EL (cell line): ENCODE data around the gene NTNG2.

Experiments used
- DNase-seq: peaks from one replicate; pipeline ENCODE4 v3.0.0-alpha.2; 2016

Gene NTNG2

DNA sequence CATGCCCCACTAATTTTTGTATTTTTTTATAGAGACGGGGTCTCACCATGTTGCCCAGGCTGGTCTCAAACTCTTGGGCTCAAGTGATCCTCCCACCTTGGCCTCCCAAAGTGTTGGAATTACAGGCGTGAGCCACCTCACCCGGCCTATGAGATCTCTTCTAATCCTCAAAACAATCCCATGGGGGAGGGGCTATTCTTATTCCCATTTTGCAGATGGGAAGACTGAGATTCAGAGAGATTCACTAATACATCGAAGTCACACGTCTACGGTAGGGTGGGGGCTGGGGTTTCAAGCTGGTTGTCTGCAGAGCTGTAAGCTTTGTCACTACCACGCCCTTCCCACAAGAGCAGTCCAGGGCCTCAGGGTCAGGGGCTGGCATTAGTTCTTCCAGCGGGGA lies 14.0 kb upstream of the NTNG2 start:
- DNase-seq: no peak

DNA sequence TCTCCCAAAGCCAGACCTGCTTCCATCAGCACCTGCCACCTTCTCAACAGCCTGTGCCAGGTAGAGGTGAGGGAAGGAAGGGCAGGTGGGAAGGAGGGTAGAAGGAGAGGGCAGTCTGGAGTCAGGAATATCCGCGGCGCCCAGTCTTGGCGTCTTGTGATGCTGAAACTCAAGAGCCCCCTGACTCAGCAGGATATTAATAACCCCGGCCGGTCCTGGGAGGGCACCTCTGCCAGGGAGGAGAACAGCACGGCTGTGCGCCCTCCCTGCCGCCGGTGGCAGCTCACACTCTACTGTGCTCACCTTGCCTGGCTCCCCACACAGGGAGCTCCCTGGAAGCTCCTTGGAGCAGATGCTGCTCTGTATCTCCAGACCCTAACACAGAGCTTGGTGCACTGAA lies 11.6 kb upstream of the NTNG2 start:
- DNase-seq: no peak

DNA sequence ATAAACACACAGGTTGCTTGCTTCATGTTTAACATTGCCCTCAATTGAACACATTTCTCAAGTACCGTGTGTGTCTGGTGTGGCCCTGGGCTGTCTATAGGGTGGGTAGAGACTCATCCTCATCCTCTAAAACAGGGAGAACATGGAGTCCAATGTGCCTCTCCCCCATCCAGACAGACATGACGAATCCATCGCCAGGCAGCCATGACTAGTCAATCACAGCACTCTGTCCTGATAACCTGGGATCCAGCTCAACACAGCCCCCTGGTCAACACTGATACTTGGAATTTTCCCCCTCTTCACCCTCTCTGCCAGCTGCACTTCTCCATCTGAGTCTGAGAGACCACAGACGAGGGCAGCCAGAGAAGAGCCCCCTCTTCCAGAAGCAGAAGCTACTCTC lies 10.7 kb upstream of the NTNG2 start:
- no peak for DNase-seq

DNA sequence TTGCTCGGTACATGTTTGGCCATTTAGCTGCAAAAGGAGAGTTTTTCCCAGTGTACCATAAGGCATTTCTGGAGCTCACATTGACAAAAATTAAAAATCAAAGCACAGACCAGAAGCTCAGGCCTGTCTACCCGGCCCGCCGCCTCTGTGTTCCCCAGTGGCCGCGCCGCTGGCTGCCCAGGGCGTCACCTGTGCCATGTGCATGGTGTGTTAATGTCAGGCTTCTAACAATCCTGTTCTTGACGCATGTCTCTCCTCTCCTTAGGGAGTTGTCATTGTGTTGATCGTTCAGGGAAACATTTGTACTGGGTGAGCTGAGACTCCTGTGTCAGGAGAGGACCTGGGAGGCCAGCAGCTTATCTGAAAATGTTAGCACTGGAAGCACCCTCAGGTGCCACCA lies 9.6 kb upstream of the NTNG2 start:
- DNase-seq: no peak

DNA sequence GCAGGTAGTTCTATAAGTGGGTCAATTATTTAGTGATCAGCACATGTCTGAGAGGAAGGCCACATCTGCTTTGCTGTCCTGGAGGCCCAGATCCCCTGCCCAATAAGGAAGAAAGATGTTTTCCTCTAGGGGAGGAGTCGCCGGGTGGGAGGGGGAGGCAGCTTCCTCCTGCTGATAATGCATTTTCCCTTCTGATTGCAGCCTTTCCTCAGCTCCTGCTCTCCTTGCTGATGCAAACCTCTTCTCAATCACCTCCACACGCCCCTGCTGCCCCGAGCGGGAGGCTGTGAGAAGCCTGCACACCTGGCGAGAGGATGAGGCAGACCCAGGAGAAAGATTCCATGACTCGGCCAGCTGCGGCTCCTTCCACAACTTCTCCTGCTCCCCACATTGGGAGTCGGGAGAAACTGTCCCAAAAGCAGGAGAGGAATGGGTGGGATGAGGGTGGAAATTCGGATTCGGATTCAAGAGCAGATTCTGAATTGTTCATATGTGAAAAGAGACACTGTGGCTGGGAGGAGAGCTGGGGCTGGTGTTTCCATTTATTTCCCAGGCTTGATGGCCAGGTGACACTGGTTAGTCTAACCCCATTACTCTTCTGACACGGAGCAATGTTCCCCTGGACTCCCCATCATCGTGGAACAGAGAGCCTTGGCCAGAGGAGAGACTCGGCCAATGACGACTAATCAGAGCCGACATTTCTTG lies 6.8 kb upstream of the NTNG2 start:
- no peak for DNase-seq

DNA sequence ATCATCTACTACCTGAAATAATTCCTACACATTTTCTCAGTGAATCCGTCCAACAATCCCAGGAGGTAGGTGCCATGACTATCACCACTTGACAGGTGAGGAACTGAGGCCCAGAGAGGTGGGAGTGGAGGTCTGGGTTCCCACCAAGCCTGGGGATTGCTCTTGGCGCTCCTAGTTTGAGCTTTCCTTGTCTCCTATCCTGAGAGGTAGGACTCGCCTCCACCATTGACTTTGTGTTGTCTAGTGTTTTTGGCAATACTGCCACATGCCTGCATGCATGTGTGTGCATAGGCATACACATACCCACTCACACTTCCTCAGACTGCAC lies 6.3 kb upstream of the NTNG2 start:
- no peak for DNase-seq

DNA sequence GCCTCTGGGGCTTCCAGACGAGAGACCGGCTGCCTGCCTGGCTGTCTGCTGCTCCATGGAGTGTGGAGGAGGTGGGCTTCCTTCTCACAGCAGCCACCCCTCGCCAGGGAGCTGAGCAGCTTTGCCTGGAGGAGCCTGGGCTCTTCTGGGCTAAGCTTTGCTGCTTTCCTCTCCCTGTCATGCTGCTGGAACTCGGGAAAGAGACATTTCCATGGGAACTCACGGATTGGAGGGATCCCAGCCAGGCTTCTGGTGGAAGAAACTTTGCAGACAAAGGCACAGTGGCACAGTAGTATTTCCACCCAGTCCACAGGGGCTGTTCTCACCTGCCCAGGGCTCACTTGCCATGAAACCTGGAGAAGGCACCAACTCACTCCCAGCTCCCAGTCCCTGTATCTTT lies 5.6 kb upstream of the NTNG2 start:
- DNase-seq: no peak

DNA sequence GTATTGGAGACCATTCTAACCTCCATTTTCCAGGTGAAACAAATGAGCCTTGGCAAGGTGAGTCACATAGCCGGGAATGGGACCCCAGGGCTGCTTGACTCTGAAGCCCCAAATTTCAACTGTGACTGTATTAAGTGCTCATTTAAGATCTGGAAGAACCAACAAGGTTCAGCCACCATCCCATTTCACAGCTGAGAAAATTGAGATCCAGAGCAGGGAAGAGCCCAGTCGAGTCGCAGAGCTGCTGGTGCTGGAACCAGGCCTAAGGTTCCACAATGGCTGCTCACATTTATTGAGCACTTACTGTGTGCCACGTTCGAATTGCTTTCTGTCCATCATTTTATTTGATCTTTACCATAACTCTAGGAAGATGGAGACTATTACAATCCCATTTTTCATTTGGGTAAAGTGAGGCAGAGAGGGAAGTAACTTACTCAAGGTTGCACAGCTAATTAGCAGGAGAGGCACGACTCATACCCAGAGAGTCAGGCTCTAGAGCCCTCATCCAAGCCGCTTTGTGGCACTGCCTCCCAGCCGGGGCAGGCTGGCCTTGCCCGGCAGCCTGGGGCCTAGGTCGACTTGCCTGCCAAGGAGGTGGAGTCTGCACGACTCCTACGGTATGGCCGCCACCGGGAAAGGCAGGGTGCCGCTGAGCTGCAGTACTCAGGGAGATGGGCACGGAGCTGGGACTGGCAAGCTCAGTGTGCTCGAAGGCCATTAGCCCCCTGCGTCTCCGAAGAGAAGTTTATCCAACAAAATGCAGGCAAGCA lies 4.3 kb upstream of the NTNG2 start:
- no peak for DNase-seq

DNA sequence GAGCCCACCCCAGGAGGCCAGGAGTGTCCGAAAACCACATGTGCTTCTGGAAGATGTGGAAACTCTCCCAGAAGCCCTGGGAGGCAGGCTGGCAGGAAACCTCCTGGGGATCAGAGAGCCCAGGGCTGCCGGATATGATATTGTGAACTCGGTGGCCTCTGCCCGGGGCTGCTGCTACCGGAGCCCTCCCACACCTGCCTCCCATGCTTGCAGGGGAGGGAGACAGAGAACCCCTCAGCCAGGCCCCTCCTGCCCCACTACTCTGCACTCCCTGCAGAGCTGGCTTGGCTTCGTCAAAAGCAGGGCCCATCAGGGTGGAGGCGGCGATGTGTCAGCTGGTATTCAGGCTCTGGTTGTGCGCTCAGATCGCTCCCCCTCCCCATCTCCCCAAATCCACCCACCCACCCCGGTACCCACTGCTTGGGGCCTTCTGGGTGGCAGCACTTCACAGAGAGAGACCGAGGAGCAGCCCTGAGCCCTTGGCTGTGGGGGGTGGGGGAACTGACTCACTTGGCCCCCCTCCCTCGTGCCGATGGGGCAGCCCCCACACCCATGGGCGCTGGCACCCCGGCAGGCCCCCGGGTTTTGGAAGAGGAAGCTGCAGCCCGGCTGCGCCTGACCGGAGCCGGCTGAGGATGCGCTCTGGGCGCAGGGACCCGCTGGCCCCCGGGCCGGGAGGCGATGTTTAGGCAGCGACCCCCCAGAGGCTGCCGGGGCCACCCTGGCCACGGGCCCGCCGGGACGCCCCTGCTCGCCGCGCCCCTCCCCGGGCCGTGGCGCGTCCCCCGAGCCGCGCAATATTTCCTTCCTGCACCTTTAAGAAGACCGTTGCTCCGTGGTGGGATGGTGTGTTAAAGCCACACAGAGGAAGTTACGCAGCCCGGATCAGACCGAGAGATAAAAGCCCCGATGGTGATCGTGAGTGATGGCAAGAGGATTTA lies 786 bp upstream of the NTNG2 start:
- peak; percentile 72 for DNase-seq

DNA sequence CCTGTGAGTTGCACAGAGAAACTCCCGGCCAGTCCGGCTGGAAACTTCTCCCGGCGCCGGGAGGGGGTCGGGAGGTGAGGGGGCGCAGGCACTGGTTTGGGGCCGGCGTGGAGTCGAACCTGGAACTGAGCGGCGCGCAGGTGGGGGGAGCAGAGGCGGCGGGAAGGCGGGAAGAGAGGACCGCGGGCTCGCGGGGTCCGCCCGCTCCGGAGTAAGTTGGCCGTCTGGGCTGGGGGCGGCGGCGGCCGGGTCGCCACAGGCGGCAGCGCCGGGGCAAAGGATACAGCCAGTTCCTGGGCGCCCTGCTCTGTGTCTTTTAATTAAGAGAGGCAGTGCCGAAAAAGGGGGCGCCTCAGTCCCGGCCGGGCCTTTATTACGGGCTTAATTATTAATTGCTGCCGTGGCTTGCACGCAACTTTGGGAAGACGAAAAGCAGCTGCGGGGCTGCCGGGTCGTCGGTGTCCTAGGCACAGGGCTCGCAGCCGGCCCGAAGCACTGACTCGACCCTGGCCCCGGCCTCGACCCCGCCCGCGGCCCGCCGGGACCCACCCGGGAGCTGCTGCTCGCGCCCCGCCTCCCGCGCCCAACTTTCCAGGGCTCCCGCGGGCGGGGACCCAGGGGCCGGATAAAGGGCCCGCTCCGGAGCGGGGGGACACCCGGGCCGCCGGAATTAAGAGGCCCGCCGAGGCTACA lies 1.1 kb downstream of the NTNG2 start:
- DNase-seq: no peak

DNA sequence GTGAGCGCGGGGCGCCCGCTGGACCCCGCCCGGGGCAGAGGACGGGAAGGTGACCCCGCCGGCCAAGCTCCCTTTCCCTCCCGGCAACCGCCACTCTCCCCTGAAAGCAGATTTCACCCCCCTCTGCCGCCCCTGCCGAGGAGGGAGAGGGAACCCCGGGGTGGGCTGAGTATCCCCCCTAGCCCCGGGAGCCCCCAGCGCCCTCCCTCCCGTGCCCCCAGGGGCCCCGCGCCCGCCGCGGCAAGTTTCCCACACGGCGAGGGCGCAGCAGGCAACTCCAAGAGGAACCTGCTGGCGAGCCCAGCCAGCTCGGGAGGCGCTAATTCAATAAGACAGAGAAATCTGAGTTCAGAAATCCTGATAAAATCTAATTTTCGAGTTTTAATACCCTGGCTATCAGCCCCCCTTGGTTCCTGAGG lies 1.6 kb downstream of the NTNG2 start:
- DNase-seq: no peak

DNA sequence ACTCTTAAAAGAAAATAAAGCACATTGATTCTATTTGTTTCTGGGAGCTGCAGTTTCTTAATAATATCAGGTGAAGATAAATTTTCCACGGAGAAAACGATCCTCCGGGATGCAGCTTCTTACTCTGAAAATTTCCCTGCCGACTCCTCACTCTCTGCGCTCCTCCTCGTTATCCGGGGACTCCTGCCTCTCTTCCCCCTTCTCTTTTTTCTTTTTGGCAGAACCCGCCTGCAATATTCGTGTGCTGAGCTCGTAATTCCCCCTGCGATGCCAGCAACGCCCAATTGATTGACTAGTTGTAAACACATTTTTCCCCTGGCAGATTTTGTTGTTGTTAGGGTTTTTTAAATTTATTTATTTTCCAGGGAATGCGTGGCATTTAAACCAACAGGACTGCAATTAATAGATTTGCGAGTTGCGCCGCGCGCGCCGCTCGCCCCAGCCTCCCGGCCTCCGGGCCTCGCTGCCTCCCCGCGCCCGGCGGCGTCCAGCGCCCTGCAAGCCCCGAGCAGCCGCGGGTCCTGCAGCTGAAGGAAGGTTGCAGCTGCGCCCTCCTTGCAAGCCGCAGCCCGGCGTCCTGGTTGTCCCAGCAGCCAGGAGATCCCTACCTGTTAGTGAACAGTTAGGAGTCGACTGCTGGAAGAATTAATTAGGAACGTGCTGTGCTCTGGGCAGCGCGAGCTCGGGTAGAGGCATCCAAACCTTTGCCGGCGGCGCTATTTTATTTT lies 2.2 kb downstream of the NTNG2 start:
- no peak for DNase-seq

DNA sequence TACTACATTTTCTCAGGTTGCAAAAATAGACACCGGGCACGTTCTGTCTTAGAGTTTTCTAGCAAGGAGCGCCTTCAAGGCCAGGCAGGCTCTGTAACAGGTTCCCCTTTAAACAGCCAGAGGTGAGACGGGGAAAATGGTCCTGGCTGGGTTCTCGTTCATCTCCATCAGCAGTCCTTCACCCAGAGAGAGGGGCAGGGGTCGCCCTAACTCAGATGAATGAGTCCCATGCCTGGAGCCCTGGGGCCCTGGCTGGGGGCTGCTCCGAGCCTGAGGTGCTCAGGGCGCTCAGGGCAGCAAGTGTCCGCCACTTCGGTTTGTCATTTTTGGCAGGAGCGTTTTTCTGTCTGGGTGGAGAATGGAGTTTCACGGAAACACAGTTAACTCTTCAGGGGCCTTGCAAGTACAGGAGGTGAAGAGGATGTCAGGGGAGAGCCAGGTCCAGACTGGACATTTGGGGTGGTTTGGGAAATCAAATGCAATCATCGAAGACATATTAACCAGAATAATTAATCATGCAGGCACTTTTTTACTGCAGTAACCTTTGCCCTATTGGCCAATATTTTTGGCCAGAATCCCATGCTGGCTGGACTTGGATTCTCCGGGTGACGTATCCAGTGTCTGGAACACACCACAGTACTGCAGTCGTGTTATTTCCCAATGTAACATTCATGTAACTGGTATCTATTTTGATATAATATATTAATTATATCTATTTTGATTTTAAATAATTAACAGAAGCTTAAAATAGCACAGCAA lies 2.9 kb downstream of the NTNG2 start:
- peak; percentile 23 for DNase-seq

DNA sequence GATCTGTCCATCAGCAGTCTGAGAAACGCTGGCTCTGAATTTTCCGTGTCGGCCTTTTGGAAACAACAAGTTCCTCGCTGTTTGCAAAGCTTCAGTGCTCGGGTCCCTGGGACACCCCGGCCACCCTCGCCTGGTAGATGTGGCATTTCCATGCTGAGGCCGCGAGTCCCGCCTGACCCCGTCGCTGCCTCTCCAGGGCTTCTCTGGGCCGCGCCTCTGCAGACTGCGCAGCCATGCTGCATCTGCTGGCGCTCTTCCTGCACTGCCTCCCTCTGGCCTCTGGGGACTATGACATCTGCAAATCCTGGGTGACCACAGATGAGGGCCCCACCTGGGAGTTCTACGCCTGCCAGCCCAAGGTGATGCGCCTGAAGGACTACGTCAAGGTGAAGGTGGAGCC lies 4.7 kb downstream of the NTNG2 start:
- DNase-seq: no peak

DNA sequence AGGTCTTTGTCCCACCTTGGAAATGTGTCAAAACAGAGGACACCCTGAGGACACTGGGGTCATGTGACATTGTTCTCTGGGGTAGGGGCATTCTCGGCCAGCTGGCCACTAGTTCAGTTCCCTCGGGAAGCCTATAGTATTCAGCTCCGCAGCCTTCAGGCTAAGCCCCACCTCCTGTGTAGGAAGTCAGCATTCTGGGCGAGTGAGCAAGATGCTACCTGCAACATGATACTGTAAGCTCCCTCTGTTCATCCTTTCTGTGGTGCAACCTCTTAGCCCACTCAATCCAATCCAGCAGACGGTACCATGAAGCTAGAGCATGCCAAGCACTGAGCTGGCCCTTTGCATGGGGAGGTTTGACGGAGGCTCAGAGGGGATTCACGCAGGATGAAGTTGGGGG lies 5.3 kb downstream of the NTNG2 start:
- DNase-seq: no peak

DNA sequence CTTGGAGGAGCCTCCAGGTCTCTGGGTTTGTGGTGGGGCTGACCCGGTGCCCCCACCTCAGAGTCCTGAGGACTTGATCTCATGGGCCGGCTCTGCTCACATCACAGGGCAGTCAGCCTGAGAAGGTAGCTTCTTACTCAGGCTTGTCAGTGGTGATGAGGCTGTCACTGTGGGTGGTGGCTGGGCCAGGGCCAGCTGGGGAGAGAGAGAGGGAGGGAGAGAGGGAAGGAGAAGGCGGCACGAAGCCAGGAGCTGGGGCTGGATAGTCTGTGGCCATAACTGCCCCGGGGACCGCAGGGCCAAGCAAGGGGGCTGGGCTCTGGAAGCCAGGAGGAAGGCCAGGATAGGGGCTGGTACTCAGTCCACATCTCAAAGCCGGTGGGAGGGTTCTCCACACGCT lies 6.5 kb downstream of the NTNG2 start:
- DNase-seq: no peak

DNA sequence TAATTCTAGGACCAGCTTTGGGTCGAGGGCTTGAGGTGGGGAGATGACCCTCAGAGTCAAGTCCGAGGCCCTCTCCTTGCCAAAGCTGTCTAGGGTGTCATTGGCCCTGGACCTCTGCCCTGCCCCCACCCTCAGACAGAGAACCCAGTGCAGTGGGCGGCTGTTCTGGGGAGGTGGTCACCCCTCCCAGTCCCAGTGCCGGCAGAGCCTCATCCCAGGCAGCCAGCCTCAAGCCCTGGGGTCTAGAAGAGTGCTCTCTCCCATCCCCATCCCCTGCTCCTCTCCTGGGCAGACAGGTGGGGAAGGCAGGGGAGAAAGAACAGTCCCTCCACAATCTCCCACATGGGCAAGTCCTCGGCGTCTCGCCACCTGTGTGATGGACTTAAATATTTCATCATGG lies 7.0 kb downstream of the NTNG2 start:
- no peak for DNase-seq

DNA sequence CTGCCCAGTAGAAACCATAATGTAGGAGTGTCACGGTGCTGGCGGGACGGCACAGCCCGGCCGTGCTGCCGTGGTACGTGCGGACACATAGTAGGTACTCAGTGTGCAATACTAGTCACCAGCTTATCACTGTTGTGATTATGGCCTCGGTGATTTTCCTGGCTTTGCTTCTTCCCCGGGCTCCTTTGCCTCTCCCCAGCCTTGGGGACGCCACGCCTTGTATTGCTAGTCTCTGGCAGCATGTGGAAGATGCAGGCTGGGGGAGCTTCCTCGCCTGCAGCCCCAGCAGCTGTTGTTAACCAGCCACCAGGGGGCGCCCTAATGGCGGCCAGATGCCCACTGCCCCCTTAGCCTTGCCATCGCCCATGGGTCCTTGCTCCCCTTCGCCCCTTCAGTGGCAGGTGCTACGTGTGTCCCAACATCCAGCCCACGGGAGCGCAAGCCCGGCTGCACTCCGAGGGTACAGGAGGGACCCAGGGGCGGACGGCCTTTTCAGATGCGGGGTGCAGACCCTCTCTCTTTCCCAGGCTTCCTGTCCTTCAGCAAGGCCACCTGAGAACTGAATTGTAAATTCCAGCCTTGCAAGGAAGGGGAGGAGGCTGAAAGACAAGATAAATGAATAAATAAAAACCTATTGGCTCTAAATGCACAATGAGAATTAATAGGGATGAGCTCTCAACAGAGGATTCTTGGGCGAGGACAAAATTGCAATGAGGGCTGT lies 8.0 kb downstream of the NTNG2 start:
- DNase-seq: peak; percentile 57

DNA sequence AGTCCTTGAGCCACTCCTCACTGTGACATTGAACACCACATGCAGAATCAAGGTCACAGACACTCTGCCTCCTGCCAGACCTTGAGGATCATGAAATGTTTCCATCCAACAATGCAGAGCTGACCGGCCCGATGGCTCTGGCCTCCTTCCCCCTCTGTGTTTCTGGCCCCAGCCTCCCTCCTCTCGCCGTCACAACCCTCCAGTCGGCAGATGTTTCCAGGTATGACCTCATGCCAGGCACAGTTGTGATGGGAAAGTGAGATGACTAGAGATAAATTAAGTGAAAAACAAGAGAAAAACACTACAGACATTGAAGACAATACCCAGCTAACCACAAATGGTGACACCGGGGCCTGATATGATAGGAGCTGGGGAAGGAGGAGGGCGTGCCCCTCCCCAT lies 9.8 kb downstream of the NTNG2 start:
- no peak for DNase-seq

DNA sequence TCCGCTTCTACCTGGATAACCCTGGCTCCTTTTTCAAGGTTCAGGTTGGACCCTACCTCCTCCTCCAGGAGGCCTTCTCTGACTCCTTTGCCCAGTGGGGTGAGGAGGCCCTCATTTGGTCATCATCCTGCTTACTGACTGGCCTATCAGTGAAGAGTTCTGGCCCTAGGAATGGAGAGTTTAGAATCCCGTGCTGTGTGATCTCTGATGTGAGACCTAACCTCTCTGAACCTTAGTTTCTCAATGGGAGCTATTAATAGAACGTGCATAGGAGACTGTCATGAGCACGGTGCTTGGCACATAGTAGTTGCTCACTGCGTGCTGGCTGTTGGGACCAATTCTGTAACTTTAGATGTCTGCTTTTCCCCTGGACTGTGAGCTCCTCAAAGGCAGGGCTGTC lies 10.3 kb downstream of the NTNG2 start:
- DNase-seq: no peak

DNA sequence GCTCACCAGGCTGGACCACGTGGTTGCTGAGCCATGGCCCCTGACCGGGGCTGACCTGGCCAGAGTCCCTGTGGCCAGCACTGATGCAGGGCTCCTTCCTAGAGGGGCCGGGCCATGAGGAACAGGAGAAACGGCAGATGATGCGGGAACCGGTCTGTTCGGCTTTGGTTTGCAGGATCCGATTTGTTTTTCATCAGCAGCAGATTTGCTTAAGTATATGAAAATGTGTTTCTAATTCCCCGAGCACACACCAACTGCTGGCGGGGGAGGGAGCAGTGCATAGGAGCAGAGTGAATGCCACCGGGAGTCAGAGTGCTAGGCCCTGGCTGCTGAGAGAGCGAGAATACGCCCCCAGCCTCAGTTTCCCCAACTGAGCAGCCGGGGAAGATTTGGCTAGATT lies 13.6 kb downstream of the NTNG2 start:
- DNase-seq: no peak
